ENCODE measurements around the gene USP15.

DNA sequence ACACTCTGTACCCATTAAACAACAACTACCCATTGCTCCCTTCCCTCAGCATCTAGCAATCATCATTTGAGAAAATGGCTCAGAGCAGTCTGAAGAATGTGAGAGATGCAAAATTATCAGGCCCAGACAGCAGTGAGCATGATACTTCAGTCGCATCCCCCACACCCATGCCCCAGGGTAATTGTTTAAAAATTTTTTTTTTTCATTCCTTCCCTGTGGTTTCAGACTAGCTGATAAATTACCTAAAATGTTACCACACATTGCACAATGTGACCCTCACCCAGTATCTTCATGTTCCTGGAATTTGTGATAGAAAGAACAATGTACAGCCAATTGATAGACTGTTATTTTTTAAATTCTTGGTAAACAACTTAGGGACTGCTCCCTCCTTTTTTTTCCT is 11.3 kb upstream of the USP15 start:
- no peak for TF ChIP-seq POLR2AphosphoS5 (IDR thresholded peaks at IDR 0.05)
- TF ChIP-seq POLR2A (IDR thresholded peaks at IDR 0.05) = no peak
- no peak for TF ChIP-seq EP300 (IDR thresholded peaks at IDR 0.05; ENCODE audit: low read depth)
- TF ChIP-seq, protein P1, sequence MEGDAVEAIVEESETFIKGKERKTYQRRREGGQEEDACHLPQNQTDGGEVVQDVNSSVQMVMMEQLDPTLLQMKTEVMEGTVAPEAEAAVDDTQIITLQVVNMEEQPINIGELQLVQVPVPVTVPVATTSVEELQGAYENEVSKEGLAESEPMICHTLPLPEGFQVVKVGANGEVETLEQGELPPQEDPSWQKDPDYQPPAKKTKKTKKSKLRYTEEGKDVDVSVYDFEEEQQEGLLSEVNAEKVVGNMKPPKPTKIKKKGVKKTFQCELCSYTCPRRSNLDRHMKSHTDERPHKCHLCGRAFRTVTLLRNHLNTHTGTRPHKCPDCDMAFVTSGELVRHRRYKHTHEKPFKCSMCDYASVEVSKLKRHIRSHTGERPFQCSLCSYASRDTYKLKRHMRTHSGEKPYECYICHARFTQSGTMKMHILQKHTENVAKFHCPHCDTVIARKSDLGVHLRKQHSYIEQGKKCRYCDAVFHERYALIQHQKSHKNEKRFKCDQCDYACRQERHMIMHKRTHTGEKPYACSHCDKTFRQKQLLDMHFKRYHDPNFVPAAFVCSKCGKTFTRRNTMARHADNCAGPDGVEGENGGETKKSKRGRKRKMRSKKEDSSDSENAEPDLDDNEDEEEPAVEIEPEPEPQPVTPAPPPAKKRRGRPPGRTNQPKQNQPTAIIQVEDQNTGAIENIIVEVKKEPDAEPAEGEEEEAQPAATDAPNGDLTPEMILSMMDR (IDR thresholded peaks at IDR 0.05) = no peak

All from transverse colon (tissue), 4 donors.